CD4-positive, alpha-beta T cell treated with Interleukin-17A for 4 hours (primary cell): ENCODE data around the gene COMT.
"Not testable (repeated sequence)": the region's sequence is repeated elsewhere in the genome, so short reads cannot be mapped to it uniquely, and the experiment has no call there.

Source experiments
- DNase-seq: peaks from one replicate; pipeline ENCODE4 v3.0.0-alpha.2; 2020; ENCODE audit warnings: mixed read lengths

Gene COMT

GRCh38 chr22:19941365-19942082, at the start of gene COMT, which contains the start of gene TXNRD2:
Gene COMT, plus strand, starts transcription at chr22:19941772. Its CDS starts 20,755 bp downstream, at chr22:19962527.
Gene TXNRD2, minus strand, starts transcription at chr22:19941818. Its CDS starts 15 bp downstream, at chr22:19941803.
- DNase-seq, result peak; percentile 81

GRCh38 chr22:19892257-19892879, 49.2 kb upstream of the COMT start:
- DNase-seq, result peak; percentile 82

DNA sequence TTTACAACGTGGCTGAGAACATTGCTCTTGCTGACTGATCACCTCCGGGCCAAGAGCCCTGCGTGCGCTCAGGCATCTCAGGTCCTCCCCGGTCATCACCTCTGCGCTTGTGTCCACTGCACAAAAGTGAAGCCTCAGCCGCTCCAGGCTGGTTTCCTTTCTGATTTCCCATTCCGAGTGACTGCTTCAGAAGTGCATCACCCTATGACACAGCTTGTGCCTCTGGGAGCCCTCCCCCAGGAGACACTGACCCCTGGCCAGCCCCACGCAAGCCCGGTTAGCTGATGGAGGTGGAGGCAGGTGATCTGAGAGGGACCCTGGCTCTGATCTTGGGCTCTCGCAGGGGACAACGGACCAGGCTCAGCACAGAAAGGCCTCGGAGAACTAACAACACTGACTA, 48.6 kb upstream of the COMT start:
- DNase-seq, result peak; percentile 34

DNA sequence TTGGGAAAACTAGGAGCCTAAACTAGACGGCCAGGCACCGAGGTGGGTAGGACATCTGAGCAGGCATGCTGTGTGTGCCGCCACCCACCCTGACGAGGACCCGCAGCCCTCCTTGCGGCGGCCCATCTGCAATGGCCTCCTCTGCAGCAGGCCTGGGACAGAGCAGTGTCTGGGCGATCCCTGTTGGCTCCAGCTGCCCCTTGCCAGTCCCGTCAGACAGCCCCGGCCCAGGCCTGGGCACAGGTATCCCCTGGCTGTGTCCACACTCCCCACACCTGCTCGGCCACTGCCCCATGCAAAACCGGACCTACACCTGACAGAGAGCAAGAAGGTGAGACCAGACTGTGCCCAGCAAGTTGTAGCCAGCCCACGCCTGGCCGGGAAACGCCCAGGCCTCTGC, 48.2 kb upstream of the COMT start:
- no peak for DNase-seq

- DNase-seq, result peak; percentile 53
Measured at GRCh38 chr22:19895160-19895849, 46.3 kb upstream of the COMT start.

- DNase-seq, result peak; percentile 76
Measured at GRCh38 chr22:19896665-19897355, 44.8 kb upstream of the COMT start.

- DNase-seq, result no peak
Measured at GRCh38 chr22:19897726-19898125, 43.8 kb upstream of the COMT start.

DNA sequence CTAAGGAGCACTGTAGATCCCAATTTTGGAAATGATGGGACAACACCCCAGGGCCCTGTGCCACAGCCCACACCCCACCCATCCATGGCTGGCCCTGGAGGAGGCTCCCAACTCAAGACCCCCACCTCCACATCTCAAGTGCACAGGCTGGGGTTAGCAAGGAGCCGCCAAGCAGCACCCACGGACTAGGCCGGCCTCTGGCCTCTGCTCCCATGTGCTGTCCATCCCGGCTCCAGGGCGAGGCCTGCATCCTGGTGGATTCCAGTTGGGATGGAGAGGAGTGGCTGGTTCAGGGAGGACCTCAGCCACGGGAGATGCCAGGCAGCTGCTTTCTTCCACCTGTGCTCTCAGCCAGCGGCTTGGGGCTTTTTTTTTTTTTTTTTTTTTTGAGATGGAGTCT, 43.4 kb upstream of the COMT start:
- no peak for DNase-seq

DNA sequence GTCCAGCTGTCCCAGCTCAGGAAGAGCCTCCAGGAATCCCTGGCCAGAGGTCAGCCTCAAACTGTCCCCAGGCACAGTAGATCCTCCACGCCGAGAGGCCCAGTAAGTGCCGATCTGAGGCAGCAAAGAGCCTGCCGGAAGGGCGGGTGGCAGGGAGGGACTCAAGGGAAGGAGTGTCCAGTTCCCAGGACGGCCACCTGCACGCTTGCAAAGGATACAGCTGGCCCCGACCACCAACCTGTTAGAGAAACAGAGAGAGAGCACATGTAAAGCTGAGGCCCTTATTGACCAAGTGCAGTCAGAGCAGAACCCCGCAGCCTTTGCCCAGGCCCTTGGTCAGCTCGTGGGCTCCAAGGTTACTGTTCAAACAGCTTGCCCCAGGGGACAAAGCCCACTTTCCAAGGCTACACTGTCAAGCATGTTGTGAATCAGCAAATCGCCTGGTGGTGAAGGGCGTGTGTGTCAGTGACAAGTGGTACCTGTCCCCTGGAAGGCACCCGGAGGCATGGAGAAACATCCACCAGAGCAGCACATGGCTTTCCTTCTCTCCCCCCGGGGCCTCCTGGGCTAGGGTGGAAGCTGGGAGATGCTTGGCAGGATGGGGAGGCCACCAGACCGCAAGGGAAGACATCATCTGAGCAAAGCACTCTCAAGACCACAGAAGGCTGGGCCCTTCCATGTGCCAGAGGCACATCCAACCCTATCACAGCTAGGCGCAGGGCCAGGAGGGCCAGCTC, 42.6 kb upstream of the COMT start:
- no peak for DNase-seq

- DNase-seq, result no peak
Measured at GRCh38 chr22:19900707-19901436, 40.7 kb upstream of the COMT start.

GRCh38 chr22:19901577-19902244, 39.9 kb upstream of the COMT start:
- no peak for DNase-seq

DNA sequence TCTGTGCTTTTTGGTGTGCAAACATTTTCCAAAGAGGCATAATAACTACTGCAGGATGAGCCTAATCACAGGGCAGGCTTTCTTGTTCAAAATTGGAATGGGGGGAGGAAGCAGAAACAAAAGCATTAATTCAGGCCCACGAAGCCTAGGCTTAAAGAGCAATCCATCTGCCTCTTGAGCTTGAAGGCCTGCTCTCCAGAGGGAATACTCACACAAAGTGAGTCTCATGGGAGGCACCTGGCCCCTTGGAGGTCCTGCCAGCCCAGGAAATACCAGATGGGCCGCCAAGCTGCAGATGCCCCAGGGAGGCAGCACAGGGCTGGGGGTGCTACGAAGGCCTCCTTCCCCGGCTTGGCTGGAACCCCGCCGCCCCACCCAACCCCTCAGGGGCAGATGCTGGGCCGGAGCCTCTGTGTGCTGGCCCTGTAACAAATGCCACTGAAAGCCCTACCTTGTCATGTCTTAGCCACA, 39.3 kb upstream of the COMT start:
- DNase-seq, result no peak

DNA sequence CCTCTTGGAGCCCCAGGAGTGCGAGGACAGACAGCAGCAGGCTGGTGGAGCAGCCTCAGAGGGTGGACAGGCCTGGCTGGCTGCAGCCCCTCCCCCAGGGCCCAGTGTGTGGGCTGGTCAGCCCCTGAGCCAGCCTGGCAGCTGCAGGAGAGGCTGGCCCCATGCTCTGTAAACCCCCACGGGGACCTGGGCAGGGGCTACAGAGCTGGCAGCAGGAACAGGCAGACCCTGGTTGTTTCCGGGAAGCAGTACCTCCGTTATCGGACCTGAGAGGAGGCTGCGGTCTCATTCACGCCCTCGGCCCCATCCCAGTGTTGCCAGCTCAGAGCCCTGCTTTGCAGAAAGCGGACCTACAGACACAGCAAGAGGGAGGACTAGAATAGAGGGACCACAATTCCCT, 38.5 kb upstream of the COMT start:
- DNase-seq, result no peak

DNA sequence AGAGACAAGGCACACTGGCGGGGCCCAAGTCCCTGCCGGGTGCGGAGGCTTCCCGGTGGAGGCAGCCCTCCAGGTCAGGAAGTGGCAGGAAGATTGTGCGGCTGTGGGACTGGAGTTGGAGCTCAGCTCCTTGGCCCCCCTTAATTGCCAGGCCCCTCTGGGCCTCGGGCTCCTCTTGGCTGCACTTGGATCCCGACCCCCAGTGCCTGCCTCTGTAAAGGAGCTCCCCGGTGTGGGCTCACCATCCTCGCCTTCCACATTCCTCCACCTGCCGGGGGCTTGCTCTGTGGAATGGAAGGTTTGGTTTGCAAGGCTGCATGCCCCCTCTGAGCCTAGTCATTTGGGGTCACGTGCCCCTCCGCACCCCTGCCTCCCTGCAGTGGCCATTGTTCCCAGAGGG, 38.1 kb upstream of the COMT start:
- DNase-seq, result no peak

DNA sequence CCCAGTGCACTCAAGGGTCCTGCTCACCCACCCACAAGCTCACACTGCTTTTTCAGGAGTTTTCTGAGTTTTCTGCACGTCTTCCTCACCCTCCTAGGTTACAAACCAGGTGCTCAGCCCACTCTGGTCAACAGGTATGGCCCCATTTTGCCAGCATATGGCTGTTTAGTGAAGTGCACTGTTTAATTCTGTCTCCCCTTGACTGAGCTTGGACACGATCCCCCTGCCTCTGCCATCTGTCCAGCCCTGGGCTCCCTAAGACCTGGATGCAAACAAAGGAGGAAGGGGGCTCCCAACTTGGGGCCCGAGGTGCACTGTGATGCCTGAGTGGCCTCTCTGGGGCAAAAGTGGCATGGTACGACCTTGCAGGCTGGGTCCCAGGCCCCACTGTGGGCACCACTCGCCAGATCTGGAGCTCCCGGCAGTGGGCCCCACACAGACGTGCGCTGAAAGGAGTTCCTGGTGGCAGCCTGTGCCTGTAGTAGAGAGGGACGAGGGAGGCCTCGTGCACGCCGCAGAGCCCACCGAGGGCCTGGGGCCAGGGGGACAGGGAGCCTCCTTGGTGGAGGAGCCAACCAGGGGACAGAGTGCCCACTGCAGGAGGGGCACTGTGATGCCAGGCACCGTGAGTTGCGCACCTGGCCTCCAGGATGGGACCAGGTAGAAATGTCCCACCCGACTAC, 37.3 kb upstream of the COMT start:
- DNase-seq, result no peak

DNA sequence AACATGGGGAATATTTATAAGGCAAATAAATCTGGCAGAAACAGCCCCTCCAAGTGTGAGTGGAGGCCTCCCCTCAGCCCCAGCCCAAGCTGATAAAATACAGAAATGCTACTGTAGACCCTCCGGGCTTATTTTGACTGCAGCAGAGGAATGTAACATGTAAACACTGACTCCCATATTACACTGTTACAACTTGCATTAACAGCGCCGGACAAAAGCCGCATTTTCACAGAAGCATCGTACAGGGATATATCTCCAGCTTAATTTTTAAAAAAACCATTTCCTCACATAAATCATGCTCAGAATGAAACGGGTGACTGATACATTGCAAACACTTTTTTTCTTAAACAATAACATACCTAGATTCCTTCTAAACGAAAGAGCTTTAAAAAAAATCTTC, 36.6 kb upstream of the COMT start:
- DNase-seq, result no peak

DNA sequence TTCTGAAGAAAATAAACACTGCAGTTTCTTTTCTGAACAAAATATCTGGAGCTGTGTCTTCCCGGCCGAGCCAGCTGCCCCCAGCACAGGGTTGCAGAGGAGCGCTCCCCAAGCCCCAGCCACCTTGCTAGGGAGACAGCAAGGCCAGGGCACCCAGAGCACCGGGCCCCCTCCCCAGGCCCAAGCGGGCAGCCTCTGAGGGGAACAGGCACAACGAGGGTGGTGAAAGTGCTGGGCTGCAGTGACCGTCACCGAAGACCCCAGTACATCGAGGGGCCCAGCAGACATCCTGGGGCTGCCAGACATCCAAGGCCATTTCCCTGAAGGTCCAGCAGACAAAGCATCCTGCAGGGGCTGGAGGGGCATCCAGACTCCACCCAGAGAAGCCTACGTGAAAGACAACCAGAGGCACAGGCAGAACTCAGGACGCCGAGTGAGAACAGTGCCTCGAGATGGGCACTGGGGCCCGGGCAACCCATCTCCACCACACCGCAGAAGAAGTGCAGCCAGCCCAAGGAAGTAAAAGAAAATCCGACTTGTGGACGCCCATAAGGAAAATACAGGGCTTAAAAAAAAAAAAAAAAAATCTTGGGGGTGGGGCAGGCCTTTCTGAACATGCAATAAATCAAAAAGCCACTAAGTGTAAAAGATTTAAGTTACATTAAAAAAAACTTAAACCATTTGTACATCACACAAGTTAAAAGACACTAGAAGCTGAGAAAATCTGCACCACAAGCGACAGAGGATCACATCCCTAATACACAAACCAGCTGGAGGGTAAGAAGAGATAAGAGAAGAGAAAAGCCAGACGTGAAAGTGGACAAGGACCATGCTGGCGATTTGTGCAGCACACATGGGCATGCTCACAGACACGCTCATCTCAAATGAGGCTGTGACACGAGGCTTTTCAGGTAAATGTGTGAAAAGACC, 36.0 kb upstream of the COMT start:
- DNase-seq, result no peak

GRCh38 chr22:19906864-19907263, 34.7 kb upstream of the COMT start:
- not testable (repeated sequence) for DNase-seq

DNA sequence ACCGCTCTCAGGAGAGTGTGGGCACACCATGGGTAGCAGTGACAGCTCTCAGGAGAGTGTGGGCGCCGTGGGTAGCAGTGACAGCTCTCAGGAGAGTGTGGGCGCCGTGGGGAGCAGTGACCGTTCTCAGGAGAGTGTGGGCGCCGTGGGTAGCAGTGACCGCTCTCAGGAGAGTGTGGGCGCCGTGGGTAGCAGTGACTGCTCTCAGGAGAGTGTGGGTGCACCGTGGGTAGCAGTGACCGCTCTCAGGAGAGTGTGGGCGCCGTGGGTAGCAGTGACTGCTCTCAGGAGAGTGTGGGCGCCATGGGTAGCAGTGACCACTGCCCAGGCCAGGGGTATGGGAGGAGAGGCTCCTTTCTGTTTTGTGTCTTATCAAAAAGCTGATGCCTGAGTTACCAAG, 33.7 kb upstream of the COMT start:
- not testable (repeated sequence) for DNase-seq
